ENCODE results near the gene RPL10A. TPM values are rescaled to one million over a fixed set of nuclear protein-coding genes. Genes with fewer than 3 reads are reported as not detected.

Gene RPL10A
- total and polyA plus RNA-seq, 2 of the 13 experiments (the other 11 are each of a cell fraction or from before 2014, with no cell fraction given) = 1,854 to 2,726 TPM

DNA sequence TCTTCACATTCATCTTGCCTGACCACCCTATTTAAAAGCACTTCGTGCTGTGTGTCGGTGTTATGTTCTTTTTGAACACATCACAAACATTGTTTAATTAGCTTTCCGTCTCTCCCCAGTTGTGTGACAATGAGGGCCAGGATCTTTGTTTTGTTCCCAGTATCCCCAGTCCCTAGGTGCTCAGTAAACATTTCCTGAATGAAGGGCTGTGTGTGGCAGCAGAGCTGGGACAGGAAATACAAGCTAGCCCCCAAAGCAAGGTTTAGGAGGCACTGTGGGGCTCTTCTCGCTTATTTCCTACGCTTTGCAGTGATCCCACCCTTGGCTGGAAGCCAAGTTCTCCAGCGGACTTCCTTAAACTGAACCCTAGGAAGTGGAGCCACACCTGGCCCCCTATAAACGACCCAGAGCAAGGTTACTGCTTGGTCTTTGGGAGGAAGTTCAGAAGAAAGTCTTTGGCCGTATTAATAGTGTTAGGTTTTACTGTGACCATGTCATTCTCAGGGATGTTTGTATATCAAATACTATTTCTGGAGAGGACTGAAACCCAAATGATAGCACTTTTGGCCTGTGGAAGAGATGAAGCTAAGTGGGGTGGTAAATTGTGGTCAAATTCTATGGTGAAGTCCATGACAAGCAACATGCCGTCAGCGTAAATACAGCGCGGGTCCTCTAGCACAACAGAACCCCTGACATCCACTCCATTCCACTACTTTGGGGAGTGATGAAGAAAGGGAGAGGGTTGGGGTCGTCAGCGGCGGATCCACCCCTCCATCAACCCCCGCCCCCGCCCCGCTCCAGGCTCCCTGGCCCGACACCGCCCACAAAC, 16.6 kb upstream of the RPL10A start (continued):
- TF ChIP-seq XRCC5 (optimal IDR thresholded peaks at IDR 0.05; ENCODE audit: low read length) = peak; percentile 24
- TF ChIP-seq, protein P1, sequence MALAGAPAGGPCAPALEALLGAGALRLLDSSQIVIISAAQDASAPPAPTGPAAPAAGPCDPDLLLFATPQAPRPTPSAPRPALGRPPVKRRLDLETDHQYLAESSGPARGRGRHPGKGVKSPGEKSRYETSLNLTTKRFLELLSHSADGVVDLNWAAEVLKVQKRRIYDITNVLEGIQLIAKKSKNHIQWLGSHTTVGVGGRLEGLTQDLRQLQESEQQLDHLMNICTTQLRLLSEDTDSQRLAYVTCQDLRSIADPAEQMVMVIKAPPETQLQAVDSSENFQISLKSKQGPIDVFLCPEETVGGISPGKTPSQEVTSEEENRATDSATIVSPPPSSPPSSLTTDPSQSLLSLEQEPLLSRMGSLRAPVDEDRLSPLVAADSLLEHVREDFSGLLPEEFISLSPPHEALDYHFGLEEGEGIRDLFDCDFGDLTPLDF (CRISPR knock-in tag; IDR thresholded peaks at IDR 0.05) = no peak
- TF ChIP-seq, protein P2, sequence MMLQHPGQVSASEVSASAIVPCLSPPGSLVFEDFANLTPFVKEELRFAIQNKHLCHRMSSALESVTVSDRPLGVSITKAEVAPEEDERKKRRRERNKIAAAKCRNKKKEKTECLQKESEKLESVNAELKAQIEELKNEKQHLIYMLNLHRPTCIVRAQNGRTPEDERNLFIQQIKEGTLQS (CRISPR knock-in tag; IDR thresholded peaks at IDR 0.05) = no peak

GRCh38 chr6:35452183-35453090, 15.8 kb upstream of the RPL10A start, which contains the start of gene FANCE:
TSS of gene FANCE (plus strand) at chr6:35452338. CDS start at chr6:35452546, 208 bp downstream.
- peak; percentile 84 for DNase-seq (ENCODE audit: low spot score)
- peaks cover 49% of the 10 kb centered on the region for H3K4me1 ChIP-seq (ENCODE audit: insufficient read depth, low read length)
- H2AFZ ChIP-seq (ENCODE audit: low read length) = peak within 1 kb of the TSS; percentile 82
- CTCF ChIA-PET (ENCODE audit: low intra/inter-chr PET ratio, low total read pairs) = interaction anchor here (5.1 kb wide), 1 partner anchor 111 kb away, joined by 87 read pairs; the partner anchor contains the start of gene PPARD
- FAIRE-seq = peak; percentile 51
- H3K27ac ChIP-seq (ENCODE audit: extremely low read length, insufficient read depth, low read length) = peak within 1 kb of the TSS; percentile 54
- in situ Hi-C loops (cut with HindIII; ENCODE audit: extremely low pct_ligation_motif_present, low pct_unique_long_range_greater_than_20kb) (loop anchor here (5.0 kb wide), 1 partner anchor 110 kb away; the partner anchor contains the start of gene PPARD), intact Hi-C loops (cut with micrococcal nuclease; ENCODE audit: unreplicated experiment) (loop anchor here (1.0 kb wide), 1 partner anchor 16 kb away; the partner anchor contains the start of gene RPL10A)
- H3K9ac ChIP-seq (ENCODE audit: insufficient read depth, low read depth, low read length) = peak within 1 kb of the TSS; percentile 60
- POLR2A ChIA-PET = interaction anchor here (0.6 to 2.8 kb wide), 10 partner anchors 13 to 155 kb away, joined by 3 to 15 read pairs (median 4); partner anchors contain the start of genes DEF6, PPARD and RPL10A
- 2% methylated on average over 59 of the region's 87 CpGs for WGBS (ENCODE audit: low lambda C conversion rate)
- peaks cover 8 to 12% of the 10 kb centered on the region in 2 experiments; a peak in 4 of 5 replicates for H3K36me3 ChIP-seq (replicated peaks in 1 of 2; ENCODE audit: control insufficient read depth in 1 of 2, insufficient read depth in 2 of 2, low read length in 2 of 2)
- H3K79me2 ChIP-seq (ENCODE audit: insufficient read depth, low read length) = no peaks in the 10 kb centered on the region
- peak within 1 kb of the TSS; percentile 56 to 79 (median 77) for H3K4me3 ChIP-seq (replicated peaks in 1 of 3; ENCODE audit: insufficient read depth in 1 of 3, low read depth in 2 of 3, low read length in 3 of 3)
- no peaks in the 10 kb centered on the region for H3K9me3 ChIP-seq (ENCODE audit: low read length)
- BruUV-seq (replicated peaks) = no TSS peak
- peaks cover 3 to 22% of the 10 kb centered on the region in 2 experiments; a peak in 2 of 5 replicates for H3K27me3 ChIP-seq (ENCODE audit: control insufficient read depth in 1 of 2, insufficient read depth in 2 of 2, low read length in 2 of 2)
- peak within 1 kb of the TSS; percentile 95 for H3K4me2 ChIP-seq (ENCODE audit: low read depth, low read length)
- peak; percentile 88 for ATAC-seq
- no peaks in the 10 kb centered on the region for H4K20me1 ChIP-seq (ENCODE audit: insufficient read depth, low read length)
- no peak for TF ChIP-seq ZNF773 (CRISPR knock-in tag; IDR thresholded peaks at IDR 0.05; ENCODE audit: borderline replicate concordance)
- TF ChIP-seq, protein P3, sequence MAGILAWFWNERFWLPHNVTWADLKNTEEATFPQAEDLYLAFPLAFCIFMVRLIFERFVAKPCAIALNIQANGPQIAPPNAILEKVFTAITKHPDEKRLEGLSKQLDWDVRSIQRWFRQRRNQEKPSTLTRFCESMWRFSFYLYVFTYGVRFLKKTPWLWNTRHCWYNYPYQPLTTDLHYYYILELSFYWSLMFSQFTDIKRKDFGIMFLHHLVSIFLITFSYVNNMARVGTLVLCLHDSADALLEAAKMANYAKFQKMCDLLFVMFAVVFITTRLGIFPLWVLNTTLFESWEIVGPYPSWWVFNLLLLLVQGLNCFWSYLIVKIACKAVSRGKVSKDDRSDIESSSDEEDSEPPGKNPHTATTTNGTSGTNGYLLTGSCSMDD (CRISPR knock-in tag; IDR thresholded peaks at IDR 0.05) = peak; percentile 33; the same call in 1 of the 2 replicates
- TF ChIP-seq NBN (conservative IDR thresholded peaks at IDR 0.05) = no peak
- no peak for TF ChIP-seq SMAD9 (CRISPR knock-in tag; IDR thresholded peaks at IDR 0.05)
- TF ChIP-seq RAD51 (IDR thresholded peaks at IDR 0.05; ENCODE audit: borderline replicate concordance) = no peak
- TF ChIP-seq, protein P4, sequence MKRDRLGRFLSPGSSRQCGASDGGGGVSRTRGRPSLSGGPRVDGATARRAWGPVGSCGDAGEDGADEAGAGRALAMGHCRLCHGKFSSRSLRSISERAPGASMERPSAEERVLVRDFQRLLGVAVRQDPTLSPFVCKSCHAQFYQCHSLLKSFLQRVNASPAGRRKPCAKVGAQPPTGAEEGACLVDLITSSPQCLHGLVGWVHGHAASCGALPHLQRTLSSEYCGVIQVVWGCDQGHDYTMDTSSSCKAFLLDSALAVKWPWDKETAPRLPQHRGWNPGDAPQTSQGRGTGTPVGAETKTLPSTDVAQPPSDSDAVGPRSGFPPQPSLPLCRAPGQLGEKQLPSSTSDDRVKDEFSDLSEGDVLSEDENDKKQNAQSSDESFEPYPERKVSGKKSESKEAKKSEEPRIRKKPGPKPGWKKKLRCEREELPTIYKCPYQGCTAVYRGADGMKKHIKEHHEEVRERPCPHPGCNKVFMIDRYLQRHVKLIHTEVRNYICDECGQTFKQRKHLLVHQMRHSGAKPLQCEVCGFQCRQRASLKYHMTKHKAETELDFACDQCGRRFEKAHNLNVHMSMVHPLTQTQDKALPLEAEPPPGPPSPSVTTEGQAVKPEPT (CRISPR knock-in tag; IDR thresholded peaks at IDR 0.05; ENCODE audit: low read depth) = no peak
- TF ChIP-seq ONECUT2 (CRISPR knock-in tag; IDR thresholded peaks at IDR 0.05) = 0 out of 2 replicates have a peak, but pooled peaks have one; percentile 24
- TF ChIP-seq NCOA2 (CRISPR knock-in tag; IDR thresholded peaks at IDR 0.05) = no peak; the same call in 1 of the 2 replicates
